GM21723 (cell line): ENCODE measurements around the gene OXT.
A peak's percentile ranks its signal among the peaks of the same experiment; 100 is the strongest.
"Not testable (repeated sequence)": the region's sequence is repeated elsewhere in the genome, so short reads cannot be mapped to it uniquely, and the experiment has no call there.

ENCODE experiments used
- ATAC-seq: cut with Tn5 transposase; IDR thresholded peaks from one replicate; pipeline ENCODE4 v1.9.1; 2021; ENCODE audit warnings: mild to moderate bottlenecking, moderate library complexity; ENCODE audit not compliant: unreplicated experiment

The OXT gene

GRCh38 chr20:3047486-3048419 lies 23.7 kb upstream of the OXT start:
- no peak for ATAC-seq

GRCh38 chr20:3051385-3052019 lies 19.9 kb upstream of the OXT start:
- ATAC-seq, result no peak

GRCh38 chr20:3059489-3059888 lies 11.9 kb upstream of the OXT start:
- ATAC-seq, result no peak

- not testable (repeated sequence) for ATAC-seq
Measured at GRCh38 chr20:3064119-3064518, 7.3 kb upstream of the OXT start.

- no peak for ATAC-seq
Measured at GRCh38 chr20:3067139-3068014, 4.0 kb upstream of the OXT start.

GRCh38 chr20:3068075-3068474 lies 3.3 kb upstream of the OXT start:
- peak; percentile 61 for ATAC-seq

GRCh38 chr20:3068986-3069900 lies 2.2 kb upstream of the OXT start:
- no peak for ATAC-seq

GRCh38 chr20:3070725-3071124 lies 695 bp upstream of the OXT start:
- no peak for ATAC-seq

- no peak for ATAC-seq
Measured at GRCh38 chr20:3071266-3071609, 182 bp upstream of the OXT start.

- no peak for ATAC-seq
Measured at GRCh38 chr20:3072530-3073250, 1.3 kb downstream of the OXT start.

- ATAC-seq, result not testable (repeated sequence)
Measured at GRCh38 chr20:3073251-3073643, 1.8 kb downstream of the OXT start.

GRCh38 chr20:3074812-3075211 lies 3.4 kb downstream of the OXT start:
- no peak for ATAC-seq

- ATAC-seq, result not testable (repeated sequence)
Measured at GRCh38 chr20:3075315-3075714, 3.9 kb downstream of the OXT start.

- no peak for ATAC-seq
Measured at GRCh38 chr20:3077618-3078134, 6.3 kb downstream of the OXT start.

GRCh38 chr20:3080939-3081388 lies 9.5 kb downstream of the OXT start:
- ATAC-seq, result no peak

- ATAC-seq, result no peak
Measured at GRCh38 chr20:3081641-3082040, 10.2 kb downstream of the OXT start.

- no peak for ATAC-seq
Measured at GRCh38 chr20:3082306-3082951, 11.0 kb downstream of the OXT start.

- no peak for ATAC-seq
Measured at GRCh38 chr20:3082955-3083952, 11.8 kb downstream of the OXT start.
